GM10266 (cell line): Measurements from ENCODE around the gene AUTS2.

ENCODE experiments used
- DNase-seq: peaks from one replicate; pipeline ENCODE4 v3.0.0; 2012; ENCODE audit errors: extremely low spot score
- TF ChIP-seq, protein P1 (sequence below): IDR thresholded peaks from 2 replicates; pipeline ENCODE4 v1.5.1; 2012; ENCODE audit warnings: mild to moderate bottlenecking, low read depth; ENCODE audit not compliant: control insufficient read depth, insufficient read depth; ENCODE audit errors: missing control alignments

The AUTS2 gene

DNA sequence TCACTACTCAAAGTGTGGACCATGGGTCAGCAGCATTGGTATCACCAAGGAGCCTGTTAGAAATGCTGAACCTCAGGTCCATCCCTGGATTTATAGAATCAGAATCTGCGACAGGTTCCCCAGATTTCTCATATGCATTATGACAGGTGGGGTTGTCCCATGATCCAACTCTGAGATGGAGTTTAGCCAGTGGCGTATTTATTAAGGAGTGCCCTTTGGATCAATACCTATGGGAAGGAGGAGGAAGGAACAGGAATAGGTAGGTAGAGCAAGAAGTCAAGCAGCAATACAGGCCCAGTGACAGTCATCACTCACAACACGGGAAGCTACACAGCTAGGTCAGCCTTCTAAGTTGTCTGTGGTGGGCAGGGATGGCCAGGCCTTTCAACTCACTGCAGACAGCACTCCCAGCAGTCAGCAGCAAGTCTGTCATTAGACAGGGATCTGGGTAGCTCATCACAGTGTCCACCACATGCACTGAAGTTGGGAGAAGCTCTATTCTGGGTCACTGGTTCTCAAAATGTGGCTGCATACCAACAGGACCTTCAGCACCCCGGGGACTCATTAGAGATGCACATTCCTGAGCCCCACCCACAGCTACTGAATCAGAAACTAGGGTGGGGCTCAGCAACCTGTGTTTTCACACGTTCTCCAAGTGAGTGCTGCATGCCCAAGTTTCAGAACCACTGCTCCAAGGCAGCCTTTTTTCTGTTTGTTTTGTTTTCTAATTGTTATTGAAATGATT, 1001.3 kb downstream of the AUTS2 start:
- TF ChIP-seq, protein P1, sequence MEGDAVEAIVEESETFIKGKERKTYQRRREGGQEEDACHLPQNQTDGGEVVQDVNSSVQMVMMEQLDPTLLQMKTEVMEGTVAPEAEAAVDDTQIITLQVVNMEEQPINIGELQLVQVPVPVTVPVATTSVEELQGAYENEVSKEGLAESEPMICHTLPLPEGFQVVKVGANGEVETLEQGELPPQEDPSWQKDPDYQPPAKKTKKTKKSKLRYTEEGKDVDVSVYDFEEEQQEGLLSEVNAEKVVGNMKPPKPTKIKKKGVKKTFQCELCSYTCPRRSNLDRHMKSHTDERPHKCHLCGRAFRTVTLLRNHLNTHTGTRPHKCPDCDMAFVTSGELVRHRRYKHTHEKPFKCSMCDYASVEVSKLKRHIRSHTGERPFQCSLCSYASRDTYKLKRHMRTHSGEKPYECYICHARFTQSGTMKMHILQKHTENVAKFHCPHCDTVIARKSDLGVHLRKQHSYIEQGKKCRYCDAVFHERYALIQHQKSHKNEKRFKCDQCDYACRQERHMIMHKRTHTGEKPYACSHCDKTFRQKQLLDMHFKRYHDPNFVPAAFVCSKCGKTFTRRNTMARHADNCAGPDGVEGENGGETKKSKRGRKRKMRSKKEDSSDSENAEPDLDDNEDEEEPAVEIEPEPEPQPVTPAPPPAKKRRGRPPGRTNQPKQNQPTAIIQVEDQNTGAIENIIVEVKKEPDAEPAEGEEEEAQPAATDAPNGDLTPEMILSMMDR: no peak
- DNase-seq: no peak

DNA sequence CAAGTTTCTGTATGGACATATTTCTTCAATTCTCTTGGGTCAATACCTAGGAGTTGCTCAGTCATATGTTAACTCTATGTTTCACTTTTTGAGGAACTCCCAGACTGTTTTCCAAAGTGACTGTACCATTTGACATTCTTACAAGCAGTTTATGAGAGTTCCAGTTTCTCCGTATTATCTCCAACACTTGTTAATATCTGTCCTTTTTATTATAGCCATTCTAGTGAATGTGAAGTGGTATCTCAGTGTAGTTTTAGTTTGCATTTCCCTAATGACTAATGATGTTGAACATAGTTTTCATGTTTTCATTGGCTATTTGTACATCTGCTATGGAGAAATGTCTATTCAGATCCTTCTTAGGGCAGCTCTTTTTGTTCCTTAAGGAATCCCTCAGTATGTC, 1002.7 kb downstream of the AUTS2 start:
- DNase-seq: no peak
- TF ChIP-seq, protein P1: no peak

DNA sequence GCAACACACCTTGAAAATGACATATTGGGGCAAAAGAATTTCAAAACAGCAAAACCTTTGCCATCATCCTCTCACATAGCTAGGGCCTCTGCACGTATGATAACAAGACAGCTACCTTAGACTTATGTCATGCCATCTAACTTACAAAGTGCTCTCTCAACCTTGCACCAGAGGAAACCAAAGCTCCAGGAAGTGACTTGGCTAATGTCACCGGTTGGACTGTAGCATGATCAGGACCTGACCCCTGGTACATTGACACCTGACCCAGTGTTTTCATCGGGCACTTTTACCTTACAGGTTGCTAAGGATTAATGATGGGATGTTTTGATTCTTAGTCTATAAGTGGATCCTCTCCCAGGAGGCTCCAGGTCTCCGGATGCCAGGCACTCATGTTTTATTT, 1003.8 kb downstream of the AUTS2 start:
- TF ChIP-seq, protein P1: no peak
- no peak for DNase-seq

- no peak for DNase-seq
- TF ChIP-seq, protein P1: no peak
Measured at GRCh38 chr7:70607281-70607680, 1009.0 kb downstream of the AUTS2 start.

- TF ChIP-seq, protein P1: no peak
- DNase-seq: no peak
Measured at GRCh38 chr7:70607759-70608158, 1009.5 kb downstream of the AUTS2 start.

DNA sequence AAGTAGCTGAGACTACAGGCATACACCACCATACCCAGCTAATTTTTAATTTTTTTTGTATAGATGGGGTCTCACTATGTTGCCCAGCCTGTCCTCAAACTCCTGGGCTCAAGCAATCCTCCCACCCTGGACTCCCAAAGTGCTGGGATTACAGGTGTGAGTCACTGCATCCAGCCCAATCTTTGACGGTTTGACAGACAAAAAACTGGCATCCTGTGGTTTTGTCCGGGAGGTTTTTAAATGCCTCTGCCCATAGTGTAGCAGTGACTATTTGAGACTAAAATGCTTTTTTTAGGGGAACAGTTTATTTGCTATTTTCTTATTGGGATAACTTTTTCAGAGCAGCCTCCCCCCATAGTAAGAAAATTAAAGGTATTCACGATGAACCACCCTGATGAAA, 1010.0 kb downstream of the AUTS2 start:
- TF ChIP-seq, protein P1: no peak
- DNase-seq: no peak

DNA sequence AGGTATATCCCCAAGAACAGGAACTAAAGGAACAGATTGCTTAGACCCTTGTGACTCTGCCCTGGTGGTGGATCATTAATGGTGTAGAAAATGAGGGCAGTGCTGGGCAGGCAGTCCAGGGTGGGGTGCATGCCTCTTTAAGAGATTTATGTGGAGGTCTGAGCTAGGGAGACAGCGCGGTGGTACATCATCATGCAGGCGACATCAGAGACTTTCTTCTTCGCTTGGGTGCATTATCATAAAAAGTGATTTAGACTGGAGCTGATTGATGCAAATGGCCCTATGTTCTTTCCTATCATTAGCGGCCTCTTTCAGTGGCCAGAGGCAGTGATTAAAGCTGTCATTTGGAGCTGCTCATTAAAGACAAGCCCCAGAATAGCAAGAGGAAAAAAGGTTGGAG, 1014.5 kb downstream of the AUTS2 start:
- DNase-seq: no peak
- TF ChIP-seq, protein P1: no peak
